GM12878 (cell line): Measurements from ENCODE around the gene PSIP1. TPM values are rescaled to one million over a fixed set of nuclear protein-coding genes. Genes with fewer than 3 reads are reported as not detected.

ENCODE experiments used
- ATAC-seq: fragments of 200-7000 bp; cut with Tn5 transposase; 3 replicates; pipeline ENCODE4 v1.9.1; 2020; ENCODE audit warnings: mild to moderate bottlenecking, moderate library complexity
- BruUV-seq: library from RNA; stranded (reverse); fragments of 400-500 nt; replicated peaks from 2 replicates; lab custom pipeline; 2021; lab: Mats Ljungman, UMichigan
- CTCF ChIA-PET: fragments of 300-600 bp; sonication (Branson Sonifier 250); formaldehyde crosslinking; extraction: SDS; loops from one replicate; lab custom pipeline; 2021; ENCODE audit warnings: inconsistent platforms; lab: Yijun Ruan, JAX
- POLR2A ChIA-PET: fragments of 350-600 bp; formaldehyde crosslinking; extraction: SDS; loops from one replicate; lab custom pipeline; 2021; ENCODE audit warnings: inconsistent platforms; lab: Charles Lee
- RAD21 ChIA-PET: fragments of 300-600 bp; sonication (Branson Sonifier 250); formaldehyde crosslinking; loops from one replicate; lab custom pipeline; 2023; ENCODE audit warnings: antibody characterized with exemption; ENCODE audit not compliant: unreplicated experiment; lab: Charles Lee
- SMC1A ChIA-PET: fragments of 300-600 bp; sonication (Branson Sonifier 250); formaldehyde crosslinking; loops from one replicate; lab custom pipeline; 2023; ENCODE audit not compliant: unreplicated experiment, uncharacterized antibody; lab: Charles Lee
- DNase-seq: peaks from one replicate; pipeline ENCODE4 v3.0.0-alpha.2; 2011; ENCODE audit warnings: low read depth, low spot score
- FAIRE-seq: peaks from 3 replicates; lab custom pipeline; 2011; peaks lifted over from hg19 to GRCh38; lab: Jason Lieb, UNC
- H2AFZ ChIP-seq: 2 replicates; pipeline ENCODE4 v1.6.0; 2011; ENCODE audit warnings: low read depth, low read length, control low read depth; ENCODE audit not compliant: control insufficient read depth
- H3K27ac ChIP-seq: 2 replicates; pipeline ENCODE4 v1.5.1; 2011; ENCODE audit warnings: control low read depth; ENCODE audit not compliant: control insufficient read depth, insufficient read depth
- H3K27me3 ChIP-seq, 2 experiments: replicated peaks in 1 of 2; 2 replicates each; pipeline versions ENCODE4 v1.6.0 to v1.6.1; 2011; ENCODE audit warnings: low read length in 1 of 2; ENCODE audit not compliant: control insufficient read depth in 2 of 2, insufficient read depth in 2 of 2
- H3K36me3 ChIP-seq, 2 experiments: 2 replicates each; pipeline ENCODE4 v1.5.1; 2011; ENCODE audit warnings: low read length in 1 of 2; ENCODE audit not compliant: control insufficient read depth in 2 of 2, insufficient read depth in 2 of 2
- H3K4me1 ChIP-seq: 2 replicates; pipeline ENCODE4 v1.6.1; 2011; ENCODE audit warnings: mild to moderate bottlenecking, low read length, moderate library complexity, mixed read lengths; ENCODE audit not compliant: control insufficient read depth, insufficient read depth
- H3K4me2 ChIP-seq: 2 replicates; pipeline ENCODE4 v1.6.0; 2011; ENCODE audit warnings: control low read depth; ENCODE audit not compliant: control insufficient read depth, insufficient read depth
- H3K4me3 ChIP-seq: fragments of 200-600 bp; sonication (generic); 2 replicates; pipeline ENCODE4 v1.5.1; 2016
- H3K79me2 ChIP-seq: 2 replicates; pipeline ENCODE4 v1.6.0; 2011; ENCODE audit warnings: low read length; ENCODE audit not compliant: control insufficient read depth, insufficient read depth
- H3K9ac ChIP-seq: 2 replicates; pipeline ENCODE4 v1.8.0; 2011; ENCODE audit warnings: low read length, control low read depth, mixed read lengths; ENCODE audit not compliant: control insufficient read depth, insufficient read depth
- H3K9me3 ChIP-seq: replicated peaks from 3 replicates; pipeline ENCODE4 v1.5.1; 2011; ENCODE audit warnings: mild to moderate bottlenecking, low read length; ENCODE audit not compliant: control insufficient read depth, insufficient read depth
- H4K20me1 ChIP-seq: 2 replicates; pipeline ENCODE4 v1.6.0; 2011; ENCODE audit not compliant: control insufficient read depth, insufficient read depth
- ASH2L ChIP-seq: fragments of 300-600, 200-600 bp; sonication (generic); IDR thresholded peaks from 2 replicates; pipeline ENCODE4 v1.6.1; 2017; ENCODE audit warnings: low read depth, mild to moderate bottlenecking, borderline replicate concordance
- IKZF2 ChIP-seq, 2 experiments: fragments of 450-650 bp; IDR thresholded peaks; 2 replicates each; pipeline ENCODE4 v1.6.1; 2017; ENCODE audit warnings: mild to moderate bottlenecking in 2 of 2, moderate library complexity in 2 of 2
- MYC ChIP-seq: IDR thresholded peaks from 2 replicates; pipeline ENCODE4 v1.6.1; 2011; ENCODE audit warnings: mild to moderate bottlenecking, low read length, moderate library complexity, inconsistent platforms; ENCODE audit not compliant: insufficient read depth, insufficient replicate concordance, insufficient read length, severe bottlenecking
- NRF1 ChIP-seq: conservative IDR thresholded peaks from 2 replicates; pipeline ENCODE4 v1.6.1; 2011; ENCODE audit warnings: mild to moderate bottlenecking, low read depth, low read length, improper control_type of control experiment
- RAD21 ChIP-seq: IDR thresholded peaks from 2 replicates; pipeline ENCODE4 v1.6.1; 2011; ENCODE audit warnings: mild to moderate bottlenecking, low read depth, low read length, moderate library complexity; ENCODE audit not compliant: insufficient read depth
- SKIL ChIP-seq: fragments of 450-650 bp; IDR thresholded peaks from 2 replicates; pipeline ENCODE4 v1.6.1; 2017; ENCODE audit warnings: mild to moderate bottlenecking, low read depth, inconsistent platforms; ENCODE audit not compliant: poor library complexity, severe bottlenecking
- WGBS: methylation state at CpG from one replicate; pipeline ENCODE4 v1.1.6; 2016; ENCODE audit warnings: low lambda C conversion rate; ENCODE audit not compliant: insufficient replicate concordance, insufficient coverage; ENCODE audit errors: missing lambda C conversion rate; 5-methylcytosine and 5-hydroxymethylcytosine counted together
- in situ Hi-C: fragments of 300-500 bp; cut with MboI; formaldehyde crosslinking; loops from 9 replicates; pipeline ENCODE4 v1.14.3; 2018; ENCODE audit warnings: mixed read lengths
- intact Hi-C: fragments of 100-400 bp; cut with micrococcal nuclease; formaldehyde crosslinking; loops from one replicate; pipeline ENCODE4 v1.14.2; 2022; ENCODE audit not compliant: unreplicated experiment
- polyA plus RNA-seq, 11 experiments: library from polyadenylated mRNA; depleted of rRNA in 4 of 11; unstranded in 6 of 11; stranded (reverse) in 5 of 11; fragments of >200 nt; fragmentation: Nextera tagmentation in 4 of 11; fragmentation: Illumina TruSeq in 1 of 11; extraction: Ambion mirVana in 4 of 11; extraction: Trizol in 1 of 11; gene quantifications; 1 replicate in 1 of 11; 2 replicates in 10 of 11; pipeline versions ENCODE4 v1.2.1 to v1.2.3, GENCODE V29; 2011 to 2016; ENCODE audit warnings: inconsistent platforms in 2 of 11, missing spikeins in 2 of 11, low read depth in 1 of 11
- total RNA-seq, 4 experiments: library from RNA; depleted of rRNA in 3 of 4; stranded (reverse); fragments of >200 nt in 3 of 4; fragmentation: Illumina TruSeq in 1 of 4; extraction: Trizol in 1 of 4; gene quantifications; 2 replicates each; pipeline versions ENCODE4 v1.2.1 to v1.2.3, GENCODE V29; 2013 to 2021
- TF ChIP-seq, protein P1 (sequence below): fragments of 450-650 bp; IDR thresholded peaks from 2 replicates; pipeline ENCODE4 v1.6.1; 2017; ENCODE audit warnings: mild to moderate bottlenecking, moderate library complexity
- TF ChIP-seq, protein P2 (sequence below): fragments of 450-650 bp; IDR thresholded peaks from 2 replicates; pipeline ENCODE4 v1.6.1; 2017; ENCODE audit warnings: antibody characterized with exemption, mild to moderate bottlenecking, moderate library complexity

The PSIP1 gene
- total and polyA plus RNA-seq, 10 of the 15 experiments (the other 5 are each of a cell fraction or from before 2014, with no cell fraction given): 75.5 to 299 (median 173) TPM

- in situ Hi-C loops (no loop called here), intact Hi-C loops (no loop called here)
- H3K4me2 ChIP-seq: no peak overlapping the region
- ChIA-PET RAD21 (no interaction called here), POLR2A (no interaction called here), CTCF (interaction anchor here (1.4 kb wide), 3 partner anchors 10 to 21 kb away, joined by 3 to 5 read pairs (median 3); partner anchors contain the start of gene SNAPC3), SMC1A (interaction anchor here (0.9 to 1.7 kb wide), 6 partner anchors 8 to 259 kb away, joined by 3 to 7 read pairs (median 4); no protein-coding TSS in a partner anchor)
- H3K27me3 ChIP-seq: no peaks in the 10 kb centered on the region
- WGBS: 95% methylated on average over 3 of the region's 3 CpGs
- DNase-seq: no peak
- H3K4me1 ChIP-seq: no peaks in the 10 kb centered on the region
- H3K9ac ChIP-seq: no peak overlapping the region
- no peak overlapping the region for H3K4me3 ChIP-seq
- no peak for FAIRE-seq
- BruUV-seq: no TSS peak
- H4K20me1 ChIP-seq: no peaks in the 10 kb centered on the region
- no peak overlapping the region for H2AFZ ChIP-seq
- H3K9me3 ChIP-seq: no peaks in the 10 kb centered on the region
- peaks cover 14 to 28% of the 10 kb centered on the region in 2 experiments for H3K36me3 ChIP-seq
- no peak for ATAC-seq
- TF ChIP-seq SKIL (no peak), RAD21 (no peak), IKZF2 (IDR thresholded peaks at IDR 0.05) (no peak), MYC (no peak), NRF1 (no peak), ASH2L (no peak)
- TF ChIP-seq, protein P1, sequence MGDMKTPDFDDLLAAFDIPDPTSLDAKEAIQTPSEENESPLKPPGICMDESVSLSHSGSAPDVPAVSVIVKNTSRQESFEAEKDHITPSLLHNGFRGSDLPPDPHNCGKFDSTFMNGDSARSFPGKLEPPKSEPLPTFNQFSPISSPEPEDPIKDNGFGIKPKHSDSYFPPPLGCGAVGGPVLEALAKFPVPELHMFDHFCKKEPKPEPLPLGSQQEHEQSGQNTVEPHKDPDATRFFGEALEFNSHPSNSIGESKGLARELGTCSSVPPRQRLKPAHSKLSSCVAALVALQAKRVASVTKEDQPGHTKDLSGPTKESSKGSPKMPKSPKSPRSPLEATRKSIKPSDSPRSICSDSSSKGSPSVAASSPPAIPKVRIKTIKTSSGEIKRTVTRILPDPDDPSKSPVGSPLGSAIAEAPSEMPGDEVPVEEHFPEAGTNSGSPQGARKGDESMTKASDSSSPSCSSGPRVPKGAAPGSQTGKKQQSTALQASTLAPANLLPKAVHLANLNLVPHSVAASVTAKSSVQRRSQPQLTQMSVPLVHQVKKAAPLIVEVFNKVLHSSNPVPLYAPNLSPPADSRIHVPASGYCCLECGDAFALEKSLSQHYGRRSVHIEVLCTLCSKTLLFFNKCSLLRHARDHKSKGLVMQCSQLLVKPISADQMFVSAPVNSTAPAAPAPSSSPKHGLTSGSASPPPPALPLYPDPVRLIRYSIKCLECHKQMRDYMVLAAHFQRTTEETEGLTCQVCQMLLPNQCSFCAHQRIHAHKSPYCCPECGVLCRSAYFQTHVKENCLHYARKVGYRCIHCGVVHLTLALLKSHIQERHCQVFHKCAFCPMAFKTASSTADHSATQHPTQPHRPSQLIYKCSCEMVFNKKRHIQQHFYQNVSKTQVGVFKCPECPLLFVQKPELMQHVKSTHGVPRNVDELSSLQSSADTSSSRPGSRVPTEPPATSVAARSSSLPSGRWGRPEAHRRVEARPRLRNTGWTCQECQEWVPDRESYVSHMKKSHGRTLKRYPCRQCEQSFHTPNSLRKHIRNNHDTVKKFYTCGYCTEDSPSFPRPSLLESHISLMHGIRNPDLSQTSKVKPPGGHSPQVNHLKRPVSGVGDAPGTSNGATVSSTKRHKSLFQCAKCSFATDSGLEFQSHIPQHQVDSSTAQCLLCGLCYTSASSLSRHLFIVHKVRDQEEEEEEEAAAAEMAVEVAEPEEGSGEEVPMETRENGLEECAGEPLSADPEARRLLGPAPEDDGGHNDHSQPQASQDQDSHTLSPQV: no peak
- TF ChIP-seq, protein P2, sequence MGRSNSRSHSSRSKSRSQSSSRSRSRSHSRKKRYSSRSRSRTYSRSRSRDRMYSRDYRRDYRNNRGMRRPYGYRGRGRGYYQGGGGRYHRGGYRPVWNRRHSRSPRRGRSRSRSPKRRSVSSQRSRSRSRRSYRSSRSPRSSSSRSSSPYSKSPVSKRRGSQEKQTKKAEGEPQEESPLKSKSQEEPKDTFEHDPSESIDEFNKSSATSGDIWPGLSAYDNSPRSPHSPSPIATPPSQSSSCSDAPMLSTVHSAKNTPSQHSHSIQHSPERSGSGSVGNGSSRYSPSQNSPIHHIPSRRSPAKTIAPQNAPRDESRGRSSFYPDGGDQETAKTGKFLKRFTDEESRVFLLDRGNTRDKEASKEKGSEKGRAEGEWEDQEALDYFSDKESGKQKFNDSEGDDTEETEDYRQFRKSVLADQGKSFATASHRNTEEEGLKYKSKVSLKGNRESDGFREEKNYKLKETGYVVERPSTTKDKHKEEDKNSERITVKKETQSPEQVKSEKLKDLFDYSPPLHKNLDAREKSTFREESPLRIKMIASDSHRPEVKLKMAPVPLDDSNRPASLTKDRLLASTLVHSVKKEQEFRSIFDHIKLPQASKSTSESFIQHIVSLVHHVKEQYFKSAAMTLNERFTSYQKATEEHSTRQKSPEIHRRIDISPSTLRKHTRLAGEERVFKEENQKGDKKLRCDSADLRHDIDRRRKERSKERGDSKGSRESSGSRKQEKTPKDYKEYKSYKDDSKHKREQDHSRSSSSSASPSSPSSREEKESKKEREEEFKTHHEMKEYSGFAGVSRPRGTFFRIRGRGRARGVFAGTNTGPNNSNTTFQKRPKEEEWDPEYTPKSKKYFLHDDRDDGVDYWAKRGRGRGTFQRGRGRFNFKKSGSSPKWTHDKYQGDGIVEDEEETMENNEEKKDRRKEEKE: no peak
- H3K27ac ChIP-seq: no peak overlapping the region
- no peaks in the 10 kb centered on the region; the same call in 1 of the 2 replicates for H3K79me2 ChIP-seq
These were observed 66.6 kb downstream of the PSIP1 start for GRCh38 chr9:15444141-15444540.
